ENCODE results near the gene OR10K1. TPM values are rescaled to one million over a fixed set of nuclear protein-coding genes. Genes with fewer than 3 reads are reported as not detected.

Gene OR10K1
- total RNA-seq, 1 experiment from 2014 or later, result not detected

DNA sequence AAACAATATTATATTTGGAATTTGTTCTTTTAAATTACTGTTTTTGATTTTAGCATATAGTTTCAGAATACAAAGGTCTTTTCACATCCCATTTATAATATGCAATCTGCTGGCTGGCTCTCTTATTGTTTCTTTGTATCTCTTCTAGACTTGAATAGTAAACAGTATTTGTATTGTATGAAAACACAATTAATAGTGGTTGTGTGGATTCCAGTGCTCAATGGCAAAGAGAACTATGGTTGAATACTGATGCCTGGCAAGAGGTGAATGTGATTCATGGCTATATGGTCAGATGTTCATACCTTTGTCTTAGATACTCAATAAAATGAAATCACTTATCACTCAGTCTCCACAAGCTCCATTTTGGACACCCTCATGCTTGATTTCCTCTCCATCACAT lies 55.3 kb downstream of the OR10K1 start:
- RAD21 ChIA-PET (ENCODE audit: low non-redundant PET in 1 of 2, low total read pairs in 2 of 2, uncharacterized antibody in 2 of 2, unreplicated experiment in 2 of 2), result no interaction called here
- CTCF ChIA-PET, result no interaction called here
- ATAC-seq, result no peak

More for the DNA sequence above, 55.3 kb downstream of the OR10K1 start:
- Histone ChIP-seq H3K4me3 (replicated peaks in 1 of 2; ENCODE audit: low read depth in 1 of 2, low read length in 2 of 2) (no peak overlapping the region), H3K9me2 (ENCODE audit: insufficient read depth) (no peaks in the 10 kb centered on the region), H3K9ac (ENCODE audit: low read length) (no peak overlapping the region), H3K36me3 (ENCODE audit: control insufficient read depth in 1 of 2, insufficient read depth in 2 of 2, low read length in 2 of 2) (no peaks in the 10 kb centered on the region), H3K4me2 (ENCODE audit: low read length) (no peak overlapping the region), H3K27me3 (ENCODE audit: insufficient read depth, low read length) (no peaks in the 10 kb centered on the region), H3K27ac (ENCODE audit: low read depth, low read length) (no peak overlapping the region), H3K9me3 (ENCODE audit: control insufficient read depth in 1 of 2, insufficient read depth in 1 of 2, low read depth in 1 of 2, low read length in 2 of 2) (no peaks in the 10 kb centered on the region), H4K20me1 (ENCODE audit: insufficient read depth) (no peaks in the 10 kb centered on the region), H3K79me2 (ENCODE audit: insufficient read depth, low read length) (no peaks in the 10 kb centered on the region), H2AFZ (ENCODE audit: low read depth, low read length, poor library complexity, severe bottlenecking) (no peak overlapping the region), H3K4me1 (ENCODE audit: control insufficient read depth in 1 of 2, insufficient read depth in 2 of 2, low read length in 2 of 2) (no peaks in the 10 kb centered on the region)
- TF ChIP-seq FOSL1 (IDR thresholded peaks at IDR 0.05; ENCODE audit: low read depth), result no peak
- TF ChIP-seq, protein P1, sequence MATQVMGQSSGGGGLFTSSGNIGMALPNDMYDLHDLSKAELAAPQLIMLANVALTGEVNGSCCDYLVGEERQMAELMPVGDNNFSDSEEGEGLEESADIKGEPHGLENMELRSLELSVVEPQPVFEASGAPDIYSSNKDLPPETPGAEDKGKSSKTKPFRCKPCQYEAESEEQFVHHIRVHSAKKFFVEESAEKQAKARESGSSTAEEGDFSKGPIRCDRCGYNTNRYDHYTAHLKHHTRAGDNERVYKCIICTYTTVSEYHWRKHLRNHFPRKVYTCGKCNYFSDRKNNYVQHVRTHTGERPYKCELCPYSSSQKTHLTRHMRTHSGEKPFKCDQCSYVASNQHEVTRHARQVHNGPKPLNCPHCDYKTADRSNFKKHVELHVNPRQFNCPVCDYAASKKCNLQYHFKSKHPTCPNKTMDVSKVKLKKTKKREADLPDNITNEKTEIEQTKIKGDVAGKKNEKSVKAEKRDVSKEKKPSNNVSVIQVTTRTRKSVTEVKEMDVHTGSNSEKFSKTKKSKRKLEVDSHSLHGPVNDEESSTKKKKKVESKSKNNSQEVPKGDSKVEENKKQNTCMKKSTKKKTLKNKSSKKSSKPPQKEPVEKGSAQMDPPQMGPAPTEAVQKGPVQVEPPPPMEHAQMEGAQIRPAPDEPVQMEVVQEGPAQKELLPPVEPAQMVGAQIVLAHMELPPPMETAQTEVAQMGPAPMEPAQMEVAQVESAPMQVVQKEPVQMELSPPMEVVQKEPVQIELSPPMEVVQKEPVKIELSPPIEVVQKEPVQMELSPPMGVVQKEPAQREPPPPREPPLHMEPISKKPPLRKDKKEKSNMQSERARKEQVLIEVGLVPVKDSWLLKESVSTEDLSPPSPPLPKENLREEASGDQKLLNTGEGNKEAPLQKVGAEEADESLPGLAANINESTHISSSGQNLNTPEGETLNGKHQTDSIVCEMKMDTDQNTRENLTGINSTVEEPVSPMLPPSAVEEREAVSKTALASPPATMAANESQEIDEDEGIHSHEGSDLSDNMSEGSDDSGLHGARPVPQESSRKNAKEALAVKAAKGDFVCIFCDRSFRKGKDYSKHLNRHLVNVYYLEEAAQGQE (IDR thresholded peaks at IDR 0.05; ENCODE audit: low read depth), result no peak
- no peak for TF ChIP-seq SIN3A (IDR thresholded peaks at IDR 0.05; ENCODE audit: low read depth)
- TF ChIP-seq EGR1 (IDR thresholded peaks at IDR 0.05; ENCODE audit: low read depth), result no peak
- TF ChIP-seq CEBPB (IDR thresholded peaks at IDR 0.05; ENCODE audit: low read depth), result no peak
- TF ChIP-seq SP1 (IDR thresholded peaks at IDR 0.05; ENCODE audit: low read depth), result no peak
- no peak for TF ChIP-seq YY1 (IDR thresholded peaks at IDR 0.05; ENCODE audit: extremely low read depth, insufficient replicate concordance, low read depth, low read length)
- no peak for TF ChIP-seq SRF (IDR thresholded peaks at IDR 0.05; ENCODE audit: low read depth)
- TF ChIP-seq, protein P2, sequence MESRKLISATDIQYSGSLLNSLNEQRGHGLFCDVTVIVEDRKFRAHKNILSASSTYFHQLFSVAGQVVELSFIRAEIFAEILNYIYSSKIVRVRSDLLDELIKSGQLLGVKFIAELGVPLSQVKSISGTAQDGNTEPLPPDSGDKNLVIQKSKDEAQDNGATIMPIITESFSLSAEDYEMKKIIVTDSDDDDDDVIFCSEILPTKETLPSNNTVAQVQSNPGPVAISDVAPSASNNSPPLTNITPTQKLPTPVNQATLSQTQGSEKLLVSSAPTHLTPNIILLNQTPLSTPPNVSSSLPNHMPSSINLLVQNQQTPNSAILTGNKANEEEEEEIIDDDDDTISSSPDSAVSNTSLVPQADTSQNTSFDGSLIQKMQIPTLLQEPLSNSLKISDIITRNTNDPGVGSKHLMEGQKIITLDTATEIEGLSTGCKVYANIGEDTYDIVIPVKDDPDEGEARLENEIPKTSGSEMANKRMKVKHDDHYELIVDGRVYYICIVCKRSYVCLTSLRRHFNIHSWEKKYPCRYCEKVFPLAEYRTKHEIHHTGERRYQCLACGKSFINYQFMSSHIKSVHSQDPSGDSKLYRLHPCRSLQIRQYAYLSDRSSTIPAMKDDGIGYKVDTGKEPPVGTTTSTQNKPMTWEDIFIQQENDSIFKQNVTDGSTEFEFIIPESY (IDR thresholded peaks at IDR 0.05; ENCODE audit: extremely low read depth, insufficient replicate concordance, low read length), result no peak
- TF ChIP-seq POLR2A (IDR thresholded peaks at IDR 0.05; ENCODE audit: borderline replicate concordance, extremely low read depth, insufficient read depth, insufficient read length), result no peak
- no peak for TF ChIP-seq EZH2phosphoT487 (IDR thresholded peaks at IDR 0.05; ENCODE audit: borderline replicate concordance)
- no peak for TF ChIP-seq ZNF274 (IDR thresholded peaks at IDR 0.05; ENCODE audit: low read depth, low read length)
- no peak for TF ChIP-seq ELF1 (IDR thresholded peaks at IDR 0.05; ENCODE audit: borderline replicate concordance, low read depth)
- TF ChIP-seq, protein P3, sequence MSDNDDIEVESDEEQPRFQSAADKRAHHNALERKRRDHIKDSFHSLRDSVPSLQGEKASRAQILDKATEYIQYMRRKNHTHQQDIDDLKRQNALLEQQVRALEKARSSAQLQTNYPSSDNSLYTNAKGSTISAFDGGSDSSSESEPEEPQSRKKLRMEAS (IDR thresholded peaks at IDR 0.05), result no peak
- BruUV-seq (replicated peaks), result no TSS peak
- POLR2A ChIA-PET, result no interaction called here
- DNase-seq (ENCODE audit: low read depth, low spot score), result no peak
- intact Hi-C loops (cut with micrococcal nuclease), result no loop called here

Other genes starting within 250 kb of the OR10K1 start
- not detected for gene CD1A, start 207.4 kb upstream of the OR10K1 start, total RNA-seq (2021; ENCODE audit: unreplicated experiment)
- not detected for gene CD1C, start 171.9 kb upstream of the OR10K1 start, total RNA-seq (2021; ENCODE audit: unreplicated experiment)
- gene CD1B, start 130.3 kb upstream of the OR10K1 start, total RNA-seq (2021; ENCODE audit: unreplicated experiment), result not detected
- not detected for gene CD1E, start 107.9 kb upstream of the OR10K1 start, total RNA-seq (2021; ENCODE audit: unreplicated experiment)
- not detected for gene OR10T2, start 62.4 kb upstream of the OR10K1 start, total RNA-seq (2021; ENCODE audit: unreplicated experiment)
- not detected for gene OR10K2, start 35.6 kb upstream of the OR10K1 start, total RNA-seq (2021; ENCODE audit: unreplicated experiment)
- gene OR10R2, start 10.4 kb downstream of the OR10K1 start, total RNA-seq (2021; ENCODE audit: unreplicated experiment), result not detected
- gene OR6Y1, start 92.6 kb downstream of the OR10K1 start, total RNA-seq (2021; ENCODE audit: unreplicated experiment), result not detected
- gene OR6P1, start 108.7 kb downstream of the OR10K1 start, total RNA-seq (2021; ENCODE audit: unreplicated experiment), result not detected
- gene OR10X1, start 118.1 kb downstream of the OR10K1 start, total RNA-seq (2021; ENCODE audit: unreplicated experiment), result not detected
- not detected for gene OR10Z1, start 143.4 kb downstream of the OR10K1 start, total RNA-seq (2021; ENCODE audit: unreplicated experiment)
- gene SPTA1, start 224.9 kb downstream of the OR10K1 start, total RNA-seq (2021; ENCODE audit: unreplicated experiment), result not detected
- gene OR6K2, start 238.8 kb downstream of the OR10K1 start, total RNA-seq (2021; ENCODE audit: unreplicated experiment), result not detected

All from HCT116 (cell line).